LNCAP (cell line): ENCODE data around the gene FBXO42.

ENCODE experiments used
- CTCF ChIP-seq: fragments of 450-650 bp; IDR thresholded peaks from 2 replicates; pipeline ENCODE4 v1.5.1; 2017; ENCODE audit warnings: mild to moderate bottlenecking

FBXO42 gene

GRCh38 chr1:16219968-16220500 lies 132.2 kb downstream of the FBXO42 start:
- TF ChIP-seq CTCF: no peak

GRCh38 chr1:16218674-16219071 lies 133.6 kb downstream of the FBXO42 start:
- no peak for TF ChIP-seq CTCF

GRCh38 chr1:16218014-16218673 lies 134.1 kb downstream of the FBXO42 start:
- no peak for TF ChIP-seq CTCF

- TF ChIP-seq CTCF: no peak
These were observed 135.1 kb downstream of the FBXO42 start for GRCh38 chr1:16217061-16217785.

- no peak for TF ChIP-seq CTCF
These were observed 136.2 kb downstream of the FBXO42 start for GRCh38 chr1:16215882-16216753.

GRCh38 chr1:16213013-16213412 lies 139.3 kb downstream of the FBXO42 start:
- no peak for TF ChIP-seq CTCF

GRCh38 chr1:16212251-16212961 lies 139.9 kb downstream of the FBXO42 start, which contains the start of gene ARHGEF19:
Gene ARHGEF19 (minus strand): TSS chr1:16212652. CDS start chr1:16209054, 3,598 bp downstream.
- no peak for TF ChIP-seq CTCF
